ENCODE results near the gene MORN3.
A peak's percentile ranks its signal among the peaks of the same experiment; 100 is the strongest.
"Not testable (repeated sequence)": the region's sequence is repeated elsewhere in the genome, so short reads cannot be mapped to it uniquely, and the experiment has no call there.

The MORN3 gene

GRCh38 chr12:121637231-121637914 lies 32.1 kb downstream of the MORN3 start:
- DNase-seq: no peak

- no peak for DNase-seq
These were observed 34.6 kb downstream of the MORN3 start for GRCh38 chr12:121634836-121635235.

DNA sequence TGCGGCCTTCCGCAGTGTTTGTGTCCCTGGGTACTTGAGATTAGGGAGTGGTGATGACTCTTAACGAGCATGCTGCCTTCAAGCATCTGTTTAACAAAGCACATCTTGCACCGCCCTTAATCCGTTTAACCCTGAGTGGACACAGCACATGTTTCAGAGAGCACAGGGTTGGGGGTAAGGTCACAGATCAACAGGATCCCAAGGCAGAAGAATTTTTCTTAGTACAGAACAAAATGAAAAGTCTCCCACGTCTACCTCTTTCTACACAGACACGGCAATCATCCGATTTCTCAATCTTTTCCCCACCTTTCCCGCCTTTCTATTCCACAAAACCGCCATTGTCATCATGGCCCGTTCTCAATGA lies 35.6 kb downstream of the MORN3 start:
- DNase-seq: not testable (repeated sequence)

DNA sequence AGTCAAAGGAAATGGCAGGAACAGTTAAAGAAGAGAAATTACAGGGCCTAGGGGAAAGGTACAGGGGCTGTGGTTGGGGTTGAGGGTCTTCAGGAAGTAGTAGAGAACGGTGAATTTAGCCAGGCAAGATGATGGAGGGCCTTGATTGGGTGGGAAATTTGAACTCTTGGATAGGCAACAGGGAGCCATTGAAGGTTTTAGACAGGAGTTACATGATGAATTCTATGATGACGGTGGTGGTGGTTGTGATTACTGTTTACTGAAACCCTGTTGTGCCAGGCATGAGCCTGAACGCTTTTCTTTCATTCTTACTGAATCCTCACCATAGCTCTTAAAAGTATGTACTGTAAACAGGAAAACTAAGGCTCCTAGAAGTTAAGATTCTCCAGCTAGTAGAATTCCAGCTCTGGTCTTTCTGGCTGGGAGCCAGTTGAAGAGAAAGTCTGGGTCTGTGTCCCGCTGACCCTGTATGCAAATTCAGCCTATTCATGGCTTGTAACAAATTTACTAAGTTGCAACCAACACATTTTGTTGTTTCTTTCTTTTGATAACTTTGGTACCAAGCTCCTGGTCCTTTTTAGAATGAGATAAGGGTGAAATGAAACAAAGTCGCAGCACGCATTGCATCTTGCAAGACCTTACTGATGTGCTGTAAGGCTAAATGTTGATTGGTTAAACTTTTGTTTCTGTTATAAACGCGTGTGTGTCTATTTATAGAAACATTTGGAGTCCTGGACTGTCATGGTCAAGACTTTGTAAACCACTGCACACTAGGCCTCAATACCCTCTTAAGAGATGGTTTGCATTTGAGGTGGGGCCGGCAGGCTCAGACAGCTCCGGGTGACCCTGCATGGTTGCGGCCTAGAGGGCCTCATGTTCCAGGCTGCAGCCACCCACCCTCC lies 37.1 kb downstream of the MORN3 start:
- no peak for DNase-seq

DNA sequence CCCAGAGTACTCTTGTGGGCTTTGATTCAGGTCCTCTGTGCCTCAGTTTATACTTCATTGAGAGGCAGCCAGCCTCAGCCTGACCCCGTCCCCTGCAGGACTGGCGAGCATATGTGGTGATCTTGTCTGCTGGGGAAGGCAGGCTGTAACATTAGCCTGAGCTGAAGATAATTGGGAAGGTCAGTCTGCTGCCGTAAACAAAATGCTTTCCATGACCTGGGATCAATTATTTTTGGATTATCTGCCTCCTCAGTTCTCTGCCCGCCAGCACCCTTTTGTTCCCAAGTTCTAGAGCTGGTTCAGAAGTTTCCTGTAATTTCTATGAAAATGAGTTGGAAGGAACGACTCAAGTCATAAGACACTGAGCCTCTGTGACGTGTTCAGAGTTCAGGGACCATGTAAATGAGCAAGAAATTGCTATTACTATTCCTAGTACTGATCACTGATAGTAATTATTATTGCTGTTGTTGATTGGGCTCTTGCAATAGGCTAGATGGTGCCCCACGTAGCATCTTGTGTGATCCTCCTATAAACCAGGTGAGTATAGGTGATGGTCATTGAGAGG lies 38.6 kb downstream of the MORN3 start:
- DNase-seq: no peak

DNA sequence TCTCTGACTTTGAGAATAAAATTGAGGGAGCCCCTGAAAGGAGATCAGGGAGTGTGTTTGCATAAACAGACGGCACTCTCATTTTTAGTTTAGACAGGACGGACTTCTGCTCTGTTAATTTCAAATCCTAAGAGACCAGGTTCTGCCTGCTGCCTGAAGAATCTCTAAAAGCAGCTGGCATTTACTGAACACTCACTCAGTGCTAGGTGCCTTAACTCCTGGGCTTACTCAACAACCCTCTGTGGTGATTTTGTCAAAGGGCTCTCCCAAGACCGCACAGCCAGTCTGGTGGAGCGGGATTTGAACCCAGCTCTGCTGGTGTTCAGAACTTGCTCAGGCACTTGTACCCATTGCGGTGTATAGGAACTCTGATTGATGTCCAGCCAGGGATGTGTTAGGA lies 40.9 kb downstream of the MORN3 start:
- DNase-seq: no peak

DNA sequence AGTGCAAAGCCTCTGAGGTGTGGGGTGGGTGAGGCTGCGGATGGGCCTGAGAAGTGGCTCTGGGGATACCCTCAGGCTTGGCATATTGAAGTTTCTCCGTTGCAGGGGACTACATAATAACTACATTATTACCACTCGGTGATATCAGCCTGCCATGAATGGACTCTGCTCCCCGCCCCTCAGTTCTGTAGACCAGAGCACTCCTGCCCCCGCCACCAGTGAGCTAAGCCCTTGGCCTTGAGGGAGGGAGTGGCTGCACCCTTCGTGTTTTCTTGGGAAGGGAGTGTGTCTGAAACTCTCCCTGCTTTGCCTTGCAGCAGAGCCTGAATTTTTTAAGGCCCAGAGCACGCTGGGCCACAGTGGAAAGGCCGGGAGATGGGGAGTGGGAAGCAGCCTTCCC lies 41.4 kb downstream of the MORN3 start:
- DNase-seq: no peak

DNA sequence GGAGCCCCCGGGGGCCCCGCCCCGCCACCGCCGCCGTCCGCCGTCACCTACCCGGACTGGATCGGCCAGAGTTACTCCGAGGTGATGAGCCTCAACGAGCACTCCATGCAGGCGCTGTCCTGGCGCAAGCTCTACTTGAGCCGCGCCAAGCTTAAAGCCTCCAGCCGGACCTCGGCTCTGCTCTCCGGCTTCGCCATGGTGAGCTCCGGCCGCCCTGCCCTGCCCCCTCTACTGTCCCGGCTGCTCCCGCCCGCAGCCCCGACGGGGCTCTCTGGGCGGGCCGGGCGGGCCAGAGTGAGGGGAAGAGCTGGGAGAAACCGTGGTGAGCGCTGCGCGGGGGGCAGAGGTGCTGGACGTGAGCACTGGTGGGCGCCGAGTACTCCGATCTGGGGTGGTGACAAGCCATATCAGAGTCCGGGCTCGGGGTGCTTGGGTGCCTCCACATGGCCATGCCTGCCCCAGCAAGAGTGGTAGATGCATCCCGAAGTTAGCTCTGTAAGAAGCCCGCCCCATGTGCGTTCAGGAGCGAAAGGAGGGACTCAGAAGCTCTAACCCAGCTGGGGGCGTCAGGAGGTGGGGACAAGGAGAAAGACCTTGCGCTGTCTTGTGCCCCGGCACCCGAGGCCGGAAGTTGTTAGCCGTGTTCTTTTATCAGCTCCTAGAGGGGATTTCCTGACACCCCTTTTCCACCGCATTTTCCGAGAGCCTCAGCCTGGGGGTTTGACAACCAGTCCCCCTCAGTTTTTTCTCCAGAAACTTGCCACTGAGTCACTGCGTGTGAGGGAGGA lies 42.4 kb downstream of the MORN3 start:
- DNase-seq: peak; percentile 87

DNA sequence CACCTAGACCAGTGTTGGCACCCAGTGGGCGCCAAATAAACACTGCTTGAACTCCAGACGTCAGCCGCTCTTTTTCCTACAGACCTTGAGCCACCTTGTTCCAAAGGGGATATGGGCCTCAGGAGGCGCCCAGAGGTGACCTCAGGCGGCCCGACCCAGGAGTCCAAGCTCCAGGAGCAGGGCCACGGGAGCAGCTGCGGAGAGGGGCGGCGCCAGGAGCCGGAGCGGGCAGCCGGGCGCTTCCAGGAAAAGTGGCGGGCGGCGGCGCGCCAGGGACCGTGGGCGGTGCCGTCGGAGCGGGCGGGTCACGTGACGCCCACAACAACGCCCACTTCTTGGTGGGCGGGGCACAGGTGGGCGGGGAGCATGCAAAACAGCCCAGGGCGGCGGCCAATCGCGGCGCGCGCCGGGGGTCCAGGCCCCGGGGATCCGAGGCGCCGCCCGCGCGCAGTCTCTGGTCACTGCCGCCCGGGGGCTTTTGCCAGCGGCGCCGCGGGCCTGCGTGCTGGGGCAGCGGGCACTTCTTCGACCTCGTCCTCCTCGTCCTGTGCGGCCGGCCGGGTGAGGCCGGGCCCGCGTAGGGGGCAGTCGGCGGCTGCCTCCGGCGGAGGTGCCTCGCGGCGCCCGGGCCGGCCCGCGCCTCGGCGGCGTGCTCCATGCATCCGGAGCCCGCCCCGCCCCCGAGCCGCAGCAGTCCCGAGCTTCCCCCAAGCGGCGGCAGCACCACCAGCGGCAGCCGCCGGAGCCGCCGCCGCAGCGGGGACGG lies 43.2 kb downstream of the MORN3 start, which contains the start of gene ORAI1:
TSS of gene ORAI1 (plus strand) at position 444 of the 766 bp plus-strand sequence.
- DNase-seq: peak; percentile 98

DNA sequence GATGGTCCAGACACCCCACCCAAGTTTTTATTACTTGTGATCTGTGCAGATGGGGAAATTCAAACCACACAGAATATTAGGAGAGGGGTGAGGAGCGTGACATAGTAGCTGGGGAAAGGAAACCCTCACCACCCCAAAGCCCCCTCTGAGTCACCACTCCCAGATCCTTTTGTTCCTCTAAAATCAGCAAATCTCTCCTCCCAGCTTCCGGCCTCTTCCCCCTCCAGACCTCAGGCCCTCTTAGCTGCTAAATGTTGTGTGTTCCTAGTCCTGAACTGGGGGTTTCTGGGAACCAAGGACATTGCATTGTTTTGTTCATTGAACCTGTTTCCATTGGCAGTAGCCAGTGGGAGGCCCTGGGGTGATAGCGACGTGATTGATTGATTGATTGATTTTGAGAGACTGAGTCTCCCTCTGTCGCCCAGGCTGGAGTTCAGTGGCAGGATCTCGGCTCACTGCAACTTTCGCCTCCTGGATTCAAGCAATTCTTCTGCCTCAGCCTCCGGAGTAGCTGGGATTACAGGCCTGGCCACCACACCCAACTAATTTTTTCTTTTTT lies 49.0 kb downstream of the MORN3 start:
- DNase-seq: no peak

- DNase-seq: no peak
These were observed 50.7 kb downstream of the MORN3 start for GRCh38 chr12:121618659-121619233.

GRCh38 chr12:121614872-121615467 lies 54.5 kb downstream of the MORN3 start:
- no peak for DNase-seq

DNA sequence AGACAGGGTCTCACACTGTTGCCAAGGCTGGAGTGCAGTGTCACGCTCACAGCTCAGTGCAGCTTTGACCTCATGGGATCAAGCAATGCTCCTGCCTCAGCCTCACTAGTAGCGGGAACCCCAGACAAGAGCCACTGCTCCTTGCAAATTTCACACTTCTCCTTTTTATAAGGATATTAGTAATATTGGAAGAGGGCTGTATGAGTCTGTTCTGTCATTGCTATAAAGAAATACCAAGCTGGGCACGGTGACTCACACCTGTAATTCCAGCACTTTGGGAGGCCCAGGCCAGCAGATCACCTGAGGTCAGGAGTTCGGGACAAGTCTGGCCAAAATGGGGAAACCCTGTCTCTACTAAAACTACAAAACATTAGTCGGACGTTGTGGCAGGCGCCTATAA lies 56.0 kb downstream of the MORN3 start:
- DNase-seq: no peak

- DNase-seq: no peak
These were observed 58.1 kb downstream of the MORN3 start for GRCh38 chr12:121611306-121611705.

- DNase-seq: no peak
These were observed 59.0 kb downstream of the MORN3 start for GRCh38 chr12:121610239-121611149.

DNA sequence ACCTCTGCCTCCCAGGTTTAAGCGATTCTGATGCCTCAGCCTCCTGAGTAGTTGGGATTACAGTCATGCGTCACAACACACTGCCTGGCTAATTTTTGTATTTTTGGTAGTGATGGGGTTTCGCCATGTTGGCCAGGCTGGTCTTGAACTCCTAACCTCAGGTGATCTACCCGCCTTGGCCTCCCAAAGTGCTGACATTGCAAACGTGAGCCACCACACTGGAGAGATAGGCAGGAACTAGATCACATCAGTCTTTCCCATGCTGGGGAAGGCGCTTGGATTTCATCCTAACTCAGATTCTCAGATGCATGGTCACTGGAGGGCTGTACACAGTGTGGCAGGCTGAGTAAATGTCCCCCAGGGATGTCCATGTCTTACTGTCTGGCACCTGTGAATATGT lies 61.2 kb downstream of the MORN3 start:
- DNase-seq: no peak

GRCh38 chr12:121603581-121603980 lies 65.9 kb downstream of the MORN3 start:
- no peak for DNase-seq

DNA sequence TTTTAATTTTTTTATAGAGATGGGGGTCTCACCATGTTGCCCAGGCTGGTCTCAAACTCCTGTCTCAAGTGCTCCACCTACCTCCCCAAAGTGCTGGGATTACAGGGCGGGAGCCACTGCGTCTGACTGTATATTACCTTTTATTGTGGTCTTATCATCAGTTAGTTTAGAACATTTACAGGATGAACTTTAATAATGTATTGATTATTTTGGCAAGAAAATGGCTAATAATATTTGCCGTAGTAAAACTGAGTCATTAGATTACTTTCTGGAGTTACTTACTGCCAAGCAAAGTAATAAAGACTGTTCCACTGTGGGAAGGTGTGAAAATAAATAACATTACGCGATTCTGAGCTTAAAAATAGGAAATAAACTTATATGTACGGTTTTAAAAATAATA lies 66.7 kb downstream of the MORN3 start:
- no peak for DNase-seq

DNA sequence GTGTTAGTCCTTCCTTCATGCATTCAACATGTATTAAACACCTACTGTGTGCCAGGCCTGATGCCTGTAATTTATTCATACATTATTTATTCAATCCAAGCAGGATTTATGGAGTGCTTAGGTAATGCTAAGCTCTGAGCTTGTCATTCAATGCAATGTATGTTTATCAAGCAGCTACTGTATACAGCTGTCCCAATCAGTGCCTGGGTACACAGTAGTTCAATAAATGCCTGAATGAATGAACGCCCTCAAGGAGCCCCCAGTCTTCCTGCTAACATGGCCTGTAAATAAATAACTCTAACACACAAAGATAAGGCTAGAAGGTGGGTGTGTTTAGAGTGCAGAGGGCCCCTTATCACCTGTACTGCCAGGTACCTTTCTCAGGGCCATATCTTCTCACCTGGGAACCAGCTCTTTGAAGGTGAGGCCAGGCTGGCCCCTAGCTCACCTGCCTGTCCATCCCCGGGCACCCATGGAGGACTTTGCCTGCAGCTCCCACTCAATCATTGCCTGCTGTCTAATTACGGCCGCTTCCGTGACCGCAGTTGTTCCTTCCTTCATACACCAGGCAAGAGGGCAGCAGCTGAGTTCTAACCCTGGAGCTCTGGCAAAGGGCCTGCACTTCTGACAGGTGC lies 68.6 kb downstream of the MORN3 start:
- no peak for DNase-seq
